Fibroblast of peridontal ligament (primary cell): Measurements from ENCODE around the gene AFG1L.
"Not testable (repeated sequence)": the region's sequence is repeated elsewhere in the genome, so short reads cannot be mapped to it uniquely, and the experiment has no call there.

Experiments used
- DNase-seq: peaks from one replicate; pipeline ENCODE4 v3.0.0-alpha.2; 2010; ENCODE audit errors: extremely low read depth

The AFG1L gene

GRCh38 chr6:108556866-108557493, 262.1 kb downstream of the AFG1L start:
- peak; percentile 93 for DNase-seq

- DNase-seq, result peak; percentile 48
Measured at GRCh38 chr6:108557494-108558371, 262.9 kb downstream of the AFG1L start.

- DNase-seq, result peak; percentile 99
Measured at GRCh38 chr6:108558372-108559096, 263.7 kb downstream of the AFG1L start.

GRCh38 chr6:108559097-108559883, 264.4 kb downstream of the AFG1L start:
- peak; percentile 77 for DNase-seq

GRCh38 chr6:108559884-108560462, 265.1 kb downstream of the AFG1L start:
- peak; percentile 67 for DNase-seq

GRCh38 chr6:108560463-108561308, 265.8 kb downstream of the AFG1L start, which contains the start of gene FOXO3:
Gene FOXO3 (plus strand): TSS chr6:108560917. CDS start chr6:108561209, 292 bp downstream.
- DNase-seq, result peak; percentile 77

- DNase-seq, result not testable (repeated sequence)
Measured at GRCh38 chr6:108561309-108561647, 266.4 kb downstream of the AFG1L start.

- peak; percentile 29 for DNase-seq
Measured at GRCh38 chr6:108561742-108562502, 267.1 kb downstream of the AFG1L start.

- DNase-seq, result peak; percentile 73
Measured at GRCh38 chr6:108562503-108562993, 267.7 kb downstream of the AFG1L start.

- no peak for DNase-seq
Measured at GRCh38 chr6:108563292-108563691, 268.4 kb downstream of the AFG1L start.

- DNase-seq, result peak; percentile 96
Measured at GRCh38 chr6:108564178-108564577, 269.3 kb downstream of the AFG1L start.

GRCh38 chr6:108565091-108565766, 270.4 kb downstream of the AFG1L start:
- DNase-seq, result no peak

- peak; percentile 92 for DNase-seq
Measured at GRCh38 chr6:108565893-108566292, 271.0 kb downstream of the AFG1L start.

- no peak for DNase-seq
Measured at GRCh38 chr6:108566406-108566805, 271.6 kb downstream of the AFG1L start.

GRCh38 chr6:108568101-108568500, 273.2 kb downstream of the AFG1L start:
- no peak for DNase-seq

GRCh38 chr6:108568551-108569305, 273.9 kb downstream of the AFG1L start:
- no peak for DNase-seq

GRCh38 chr6:108570517-108570916, 275.7 kb downstream of the AFG1L start:
- peak; percentile 57 for DNase-seq
